Stomach (tissue), 9 donors: Measurements from ENCODE around the gene ERC2. TPM values are rescaled to one million over a fixed set of nuclear protein-coding genes. Genes with fewer than 3 reads are reported as not detected.

Experiments used
- DNase-seq, 2 donors: peaks; one replicate each; pipeline versions ENCODE4 v3.0.0 to v3.0.0-alpha.2; 2013 to 2019
- H3K27ac ChIP-seq, 5 donors: fragments of 200-600 bp in 4 of 5; sonication (generic) in 4 of 5; one replicate each; pipeline ENCODE4 v1.5.1; 2013 to 2019; ENCODE audit warnings: mild to moderate bottlenecking in 1 of 5, moderate library complexity in 1 of 5
- H3K27me3 ChIP-seq, 3 donors: fragments of 200-600 bp; sonication (generic); one replicate each; pipeline ENCODE4 v1.5.1; 2017 to 2019; ENCODE audit warnings: mixed run types in 1 of 3
- H3K36me3 ChIP-seq, 4 donors: fragments of 200-600 bp; sonication (generic); 1 replicate in 3 of 4; 2 replicates in 1 of 4; pipeline ENCODE4 v1.5.1; 2016 to 2019
- H3K4me1 ChIP-seq, 4 donors: fragments of 200-600 bp; sonication (generic); one replicate each; pipeline ENCODE4 v1.5.1; 2016 to 2019
- H3K4me3 ChIP-seq, 4 donors: fragments of 200-600 bp; sonication (generic) in 3 of 4; one replicate each; pipeline ENCODE4 v1.5.1; 2016 to 2019; ENCODE audit warnings: mild to moderate bottlenecking in 1 of 4
- H3K9me3 ChIP-seq, 4 donors: fragments of 200-600 bp; sonication (generic); one replicate each; pipeline ENCODE4 v1.5.1; 2016 to 2019
- EP300 ChIP-seq: sonication (generic); formaldehyde crosslinking; IDR thresholded peaks from one replicate; pipeline ENCODE4 v1.6.1; 2017; ENCODE audit warnings: antibody characterized with exemption
- POLR2A ChIP-seq, 4 donors: fragments of 450-650 bp; IDR thresholded peaks; one replicate each; pipeline ENCODE4 v1.6.1; 2016; ENCODE audit warnings: antibody characterized with exemption in 4 of 4, control low read depth in 2 of 4, mild to moderate bottlenecking in 1 of 4, moderate library complexity in 1 of 4
- POLR2AphosphoS5 ChIP-seq, 3 donors: sonication (generic); formaldehyde crosslinking; IDR thresholded peaks; one replicate each; pipeline ENCODE4 v1.6.1; 2016; ENCODE audit warnings: antibody characterized with exemption in 3 of 3
- WGBS, 5 donors: extraction: QIAGEN DNeasy Blood & Tissue Kit in 3 of 5; methylation state at CpG; one replicate each; pipeline versions ENCODE4 v1.1.5 to v1.1.7; 2013 to 2018; 5-methylcytosine and 5-hydroxymethylcytosine counted together
- intact Hi-C: fragments of 100-400 bp; cut with DNase I; formaldehyde crosslinking; loops from one replicate; pipeline ENCODE4 v1.15.1; 2023; ENCODE audit warnings: low total_unique reads
- polyA plus RNA-seq, 3 donors: library from polyadenylated mRNA; stranded (reverse); fragments of 200-250 nt; gene quantifications; one replicate each; pipeline ENCODE4 v1.2.3, GENCODE V29; 2013
- total RNA-seq, 5 donors: library from RNA; depleted of rRNA; stranded (reverse); fragments of >200 nt; gene quantifications; one replicate each; pipeline versions ENCODE4 v1.1.0 to v1.2.3, GENCODE V29; 2014 to 2016
- TF ChIP-seq, protein P1 (sequence below), 7 experiments: fragments of 450-650 bp in 4 of 7; fragments of 200-600 bp in 3 of 7; sonication (generic) in 3 of 7; IDR thresholded peaks; one replicate each; pipeline ENCODE4 v1.5.1; 2016 to 2019; ENCODE audit warnings: antibody characterized with exemption in 7 of 7, control low read depth in 2 of 7, mild to moderate bottlenecking in 1 of 7
- donor health status: healthy with polysubstance abuse.
- donor health status: Bipolar disorder and iron deficiency.
- donor health status: healthy.

The ERC2 gene
- total and polyA plus RNA-seq, 8 donors = 0.43 to 3.1 (median 1.3) TPM; not detected in 2

DNA sequence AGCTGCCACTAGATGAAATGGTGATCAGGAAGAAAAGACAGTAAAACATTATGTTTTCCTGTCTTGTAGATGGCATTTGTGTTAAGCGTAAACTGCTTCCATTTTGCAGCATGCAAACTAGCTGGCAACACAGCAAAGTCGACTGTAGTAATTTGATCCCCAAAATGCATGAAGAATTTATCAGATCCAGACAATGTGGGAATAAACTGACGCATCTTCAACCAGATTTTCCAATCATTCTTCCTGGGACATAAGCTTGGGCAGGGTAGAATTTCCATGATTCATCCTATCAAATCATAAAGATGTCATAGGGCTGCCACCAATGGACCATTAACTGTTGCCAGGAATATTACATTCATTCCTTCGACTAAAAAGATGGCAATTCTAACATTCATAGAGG, 260.3 kb downstream of the ERC2 start:
- Histone ChIP-seq H3K36me3 (no peaks in the 10 kb centered on the region), H3K27ac (no peak overlapping the region), H3K27me3 (no peaks in the 10 kb centered on the region), H3K4me1 (no peaks in the 10 kb centered on the region), H3K4me3 (no peak overlapping the region), H3K9me3 (peaks cover 0 to 3% (median 1%) of the 10 kb centered on the region in 4 donors)
- TF ChIP-seq, protein P1, sequence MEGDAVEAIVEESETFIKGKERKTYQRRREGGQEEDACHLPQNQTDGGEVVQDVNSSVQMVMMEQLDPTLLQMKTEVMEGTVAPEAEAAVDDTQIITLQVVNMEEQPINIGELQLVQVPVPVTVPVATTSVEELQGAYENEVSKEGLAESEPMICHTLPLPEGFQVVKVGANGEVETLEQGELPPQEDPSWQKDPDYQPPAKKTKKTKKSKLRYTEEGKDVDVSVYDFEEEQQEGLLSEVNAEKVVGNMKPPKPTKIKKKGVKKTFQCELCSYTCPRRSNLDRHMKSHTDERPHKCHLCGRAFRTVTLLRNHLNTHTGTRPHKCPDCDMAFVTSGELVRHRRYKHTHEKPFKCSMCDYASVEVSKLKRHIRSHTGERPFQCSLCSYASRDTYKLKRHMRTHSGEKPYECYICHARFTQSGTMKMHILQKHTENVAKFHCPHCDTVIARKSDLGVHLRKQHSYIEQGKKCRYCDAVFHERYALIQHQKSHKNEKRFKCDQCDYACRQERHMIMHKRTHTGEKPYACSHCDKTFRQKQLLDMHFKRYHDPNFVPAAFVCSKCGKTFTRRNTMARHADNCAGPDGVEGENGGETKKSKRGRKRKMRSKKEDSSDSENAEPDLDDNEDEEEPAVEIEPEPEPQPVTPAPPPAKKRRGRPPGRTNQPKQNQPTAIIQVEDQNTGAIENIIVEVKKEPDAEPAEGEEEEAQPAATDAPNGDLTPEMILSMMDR (IDR thresholded peaks at IDR 0.05) = no peak
- TF ChIP-seq EP300 (no peak), POLR2A (IDR thresholded peaks at IDR 0.05) (no peak), POLR2AphosphoS5 (IDR thresholded peaks at IDR 0.05) (no peak)
- 85 to 91% (median 86%) methylated on average over 4 of the region's 4 CpGs for WGBS, 5 donors
- DNase-seq = no peak
- intact Hi-C loops = no loop called here

DNA sequence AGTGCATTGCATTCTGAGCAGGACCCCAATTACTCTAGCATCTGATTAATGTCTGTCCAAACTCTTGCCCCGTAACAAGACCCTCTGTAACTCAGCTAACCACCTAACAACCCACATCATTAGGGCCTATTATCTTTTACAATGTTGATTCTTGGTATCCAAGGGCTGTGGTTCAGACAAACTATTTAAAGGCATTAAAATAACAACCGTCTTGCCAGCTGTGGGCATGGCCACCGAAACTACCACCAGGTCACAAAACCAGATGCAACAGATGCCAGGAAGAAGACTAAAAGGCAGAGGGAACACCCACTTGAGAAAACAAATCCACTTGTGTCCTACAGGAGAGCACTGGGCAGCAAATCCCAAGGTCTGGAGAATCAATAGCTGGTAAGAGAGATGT, 262.9 kb downstream of the ERC2 start:
- Histone ChIP-seq H3K9me3 (no peaks in the 10 kb centered on the region), H3K4me1 (no peaks in the 10 kb centered on the region), H3K4me3 (no peak overlapping the region), H3K27me3 (no peaks in the 10 kb centered on the region), H3K27ac (no peak overlapping the region), H3K36me3 (no peaks in the 10 kb centered on the region)
- no peak for DNase-seq
- TF ChIP-seq POLR2A (IDR thresholded peaks at IDR 0.05) = no peak
- intact Hi-C loops = no loop called here
- WGBS, 5 donors = 58 to 88% (median 77%) methylated on average over 3 of the region's 3 CpGs

DNA sequence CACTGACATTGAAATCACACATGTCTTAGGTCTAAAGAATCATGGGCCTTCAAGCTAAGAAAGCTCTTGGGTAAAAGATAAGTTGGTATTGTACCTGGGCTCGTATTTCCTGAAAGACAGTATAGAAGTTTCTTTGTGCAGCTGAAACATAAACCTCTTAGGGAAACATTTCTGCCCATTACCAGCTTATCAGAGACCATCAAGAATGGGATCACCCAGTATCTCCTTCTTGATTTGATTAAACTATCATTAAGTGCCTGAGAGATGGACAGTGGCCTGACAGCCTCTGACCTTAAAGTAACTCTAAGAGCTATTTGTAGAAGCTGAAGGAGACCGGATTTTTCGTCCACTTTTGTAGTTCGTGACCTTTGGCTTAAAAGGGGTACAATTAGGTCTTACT, 265.3 kb downstream of the ERC2 start:
- Histone ChIP-seq H3K4me1 (no peaks in the 10 kb centered on the region), H3K27ac (no peak overlapping the region), H3K9me3 (no peaks in the 10 kb centered on the region), H3K27me3 (no peaks in the 10 kb centered on the region), H3K4me3 (no peak overlapping the region), H3K36me3 (no peaks in the 10 kb centered on the region)
- TF ChIP-seq POLR2AphosphoS5 (IDR thresholded peaks at IDR 0.05) (no peak), POLR2A (IDR thresholded peaks at IDR 0.05) (no peak), EP300 (no peak)
- TF ChIP-seq, protein P1 (IDR thresholded peaks at IDR 0.05) = no peak
- 61 to 81% (median 69%) methylated on average over 4 of the region's 4 CpGs for WGBS, 5 donors
- DNase-seq = no peak
- intact Hi-C loops = no loop called here

DNA sequence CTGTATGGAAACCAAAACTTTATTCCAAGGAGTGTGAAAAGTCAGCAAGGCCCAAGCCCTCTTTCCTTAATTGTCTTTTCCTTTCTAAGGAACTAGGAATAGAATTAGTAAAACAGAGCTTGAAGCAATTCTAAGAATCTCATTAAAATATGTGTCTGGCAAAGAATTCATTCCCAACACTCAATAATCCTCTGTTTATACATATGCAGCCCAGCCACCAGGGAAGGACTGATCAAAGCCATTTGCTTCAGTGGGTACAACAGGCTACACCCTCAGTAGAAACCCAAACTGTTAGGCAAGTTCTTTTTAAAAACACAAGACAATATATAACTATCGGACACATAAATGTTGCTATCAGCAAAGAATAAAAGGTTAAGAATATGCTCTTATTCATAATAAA, 266.9 kb downstream of the ERC2 start:
- DNase-seq = no peak
- no peaks in the 10 kb centered on the region for H3K9me3 ChIP-seq
- intact Hi-C loops = no loop called here
- no peaks in the 10 kb centered on the region for H3K36me3 ChIP-seq
- H3K4me1 ChIP-seq = no peaks in the 10 kb centered on the region
- no peaks in the 10 kb centered on the region for H3K27me3 ChIP-seq
- no peak for TF ChIP-seq EP300
- TF ChIP-seq, protein P1 (IDR thresholded peaks at IDR 0.05) = no peak
- TF ChIP-seq POLR2AphosphoS5 (IDR thresholded peaks at IDR 0.05) = no peak
- TF ChIP-seq POLR2A (IDR thresholded peaks at IDR 0.05) = no peak
- WGBS, 5 donors = 0 to 54% (median 48%) methylated on average over 1 of the region's 1 CpG
- no peak overlapping the region for H3K4me3 ChIP-seq
- H3K27ac ChIP-seq = no peak overlapping the region

DNA sequence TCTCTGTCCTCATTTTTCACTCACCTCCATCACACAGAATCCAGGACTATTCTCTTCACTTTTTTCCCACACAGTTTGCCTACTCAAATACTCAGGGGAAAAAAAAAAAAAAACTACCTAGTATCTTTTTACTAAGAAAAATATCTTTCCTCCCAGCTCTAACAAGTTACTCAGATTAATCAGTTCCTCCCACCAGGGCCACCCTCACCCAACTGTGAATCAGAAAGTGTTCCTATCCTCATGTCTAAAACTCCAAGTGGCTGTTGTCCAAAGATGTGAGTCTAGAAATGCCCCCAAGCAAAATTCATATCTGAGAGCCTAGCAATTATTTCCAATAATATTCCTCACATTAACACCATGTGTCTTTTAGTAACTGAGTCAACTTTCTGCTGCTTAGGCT, 268.0 kb downstream of the ERC2 start:
- TF ChIP-seq POLR2A (IDR thresholded peaks at IDR 0.05) = no peak
- H3K36me3 ChIP-seq = no peaks in the 10 kb centered on the region
- H3K4me3 ChIP-seq = no peak overlapping the region
- no peak for DNase-seq
- no peaks in the 10 kb centered on the region for H3K4me1 ChIP-seq
- no peaks in the 10 kb centered on the region for H3K9me3 ChIP-seq
- intact Hi-C loops = no loop called here
- H3K27me3 ChIP-seq = no peaks in the 10 kb centered on the region
- H3K27ac ChIP-seq = no peak overlapping the region

DNA sequence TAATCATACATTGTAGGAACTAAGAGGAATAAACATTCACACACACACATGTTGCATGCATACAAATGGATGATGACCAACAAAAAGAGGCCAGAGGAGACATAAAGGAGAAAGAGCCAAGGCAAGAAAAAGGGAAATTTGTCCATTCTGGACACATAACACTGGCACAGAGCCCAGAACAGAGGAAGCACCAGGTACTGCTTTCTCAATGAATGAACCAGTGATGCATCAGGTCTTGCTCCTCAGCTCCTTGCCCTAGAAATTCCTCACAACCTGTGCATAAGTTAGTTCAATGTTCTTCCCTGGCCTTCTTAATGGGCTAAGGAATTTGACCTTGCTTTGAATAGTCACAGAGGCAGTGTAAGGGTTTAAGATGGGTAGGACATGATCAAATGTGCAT, 270.3 kb downstream of the ERC2 start:
- intact Hi-C loops = no loop called here
- Histone ChIP-seq H3K27ac (no peak overlapping the region), H3K4me1 (no peaks in the 10 kb centered on the region), H3K4me3 (no peak overlapping the region), H3K36me3 (no peaks in the 10 kb centered on the region), H3K27me3 (no peaks in the 10 kb centered on the region), H3K9me3 (no peaks in the 10 kb centered on the region)
- no peak for TF ChIP-seq POLR2A (IDR thresholded peaks at IDR 0.05)
- no peak for TF ChIP-seq POLR2AphosphoS5 (IDR thresholded peaks at IDR 0.05)
- TF ChIP-seq, protein P1 (IDR thresholded peaks at IDR 0.05) = no peak
- no peak for TF ChIP-seq EP300
- no peak for DNase-seq
